NCI-H226 (cell line): ENCODE data around the gene SNX2.
"Not testable (repeated sequence)": the region's sequence is repeated elsewhere in the genome, so short reads cannot be mapped to it uniquely, and the experiment has no call there.

Experiments used
- DNase-seq: peaks from one replicate; pipeline ENCODE4 v3.0.0-alpha.2; 2015

Gene SNX2

DNA sequence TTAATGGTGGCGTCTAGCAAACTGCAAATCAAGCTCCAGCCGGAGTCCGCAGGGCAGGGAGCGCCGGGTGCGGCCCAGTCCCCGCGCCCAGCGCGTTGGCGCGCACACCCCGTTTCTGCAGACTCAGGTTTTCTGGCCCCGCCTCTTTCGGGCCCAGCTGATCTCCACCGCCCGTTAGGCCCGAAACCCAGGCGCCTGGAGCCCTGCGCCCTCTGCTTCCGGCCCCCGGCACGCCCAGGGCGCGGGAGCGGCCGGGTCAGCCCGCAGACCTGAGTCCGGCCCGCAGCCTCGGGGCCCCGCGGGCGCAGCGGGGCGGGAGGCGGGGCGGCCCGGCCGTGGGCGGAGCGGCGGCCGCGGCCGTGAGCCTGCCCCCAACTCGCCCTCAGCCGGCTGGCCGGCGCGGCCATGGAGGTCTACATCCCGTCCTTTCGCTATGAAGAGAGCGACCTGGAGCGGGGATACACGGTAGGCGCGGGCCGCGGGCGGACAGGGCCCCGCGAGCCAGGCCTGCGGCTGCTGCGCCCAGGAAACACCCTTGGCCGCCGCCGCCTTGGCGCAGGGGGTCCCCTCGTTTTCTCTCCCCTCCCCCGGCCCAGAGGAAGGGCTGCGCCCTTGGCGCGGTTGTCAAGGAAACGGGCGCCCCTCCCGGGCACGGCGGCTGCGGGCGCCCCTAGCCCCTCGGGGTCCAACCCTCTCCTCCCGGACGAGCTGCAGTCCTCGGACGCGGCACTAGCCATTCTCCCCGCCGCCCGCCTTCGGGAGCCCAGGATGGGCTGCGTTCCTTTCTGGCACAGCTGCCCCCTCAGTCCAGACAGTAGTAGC, 70.6 kb downstream of the SNX2 start, which contains the start of gene SNX24:
Gene SNX24 (plus strand): TSS at position 385 of the 822 bp plus-strand sequence. CDS start 21 bp downstream, at position 406.
- DNase-seq = peak; percentile 90

GRCh38 chr5:122846051-122846550, 71.2 kb downstream of the SNX2 start:
- peak; percentile 92 for DNase-seq

GRCh38 chr5:122847687-122848081, 72.8 kb downstream of the SNX2 start:
- DNase-seq = no peak

GRCh38 chr5:122849771-122850170, 74.9 kb downstream of the SNX2 start:
- peak; percentile 92 for DNase-seq

GRCh38 chr5:122857538-122857937, 82.7 kb downstream of the SNX2 start:
- DNase-seq = not testable (repeated sequence)

- peak; percentile 61 for DNase-seq
Measured at GRCh38 chr5:122858451-122858850, 83.6 kb downstream of the SNX2 start.

DNA sequence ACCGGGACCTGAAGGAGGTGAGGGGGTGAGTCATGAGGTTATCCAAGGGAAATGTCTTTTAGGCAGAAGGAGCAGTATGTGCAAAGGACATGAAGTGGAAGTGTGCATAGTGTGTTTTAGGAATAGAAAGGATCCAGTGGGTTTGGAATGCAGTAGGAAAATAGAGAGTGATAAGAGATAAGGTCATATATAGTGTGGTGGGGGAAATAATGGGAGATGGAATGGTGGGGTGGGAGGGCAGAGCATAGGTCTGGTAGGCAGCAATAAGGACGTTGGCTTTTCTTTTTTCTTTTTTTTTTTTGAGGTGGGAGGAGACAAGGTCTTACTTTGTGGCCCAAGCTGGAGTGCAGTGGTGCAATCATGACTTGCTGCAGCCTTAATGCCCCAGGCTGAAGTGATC, 88.4 kb downstream of the SNX2 start:
- peak; percentile 72 for DNase-seq

DNA sequence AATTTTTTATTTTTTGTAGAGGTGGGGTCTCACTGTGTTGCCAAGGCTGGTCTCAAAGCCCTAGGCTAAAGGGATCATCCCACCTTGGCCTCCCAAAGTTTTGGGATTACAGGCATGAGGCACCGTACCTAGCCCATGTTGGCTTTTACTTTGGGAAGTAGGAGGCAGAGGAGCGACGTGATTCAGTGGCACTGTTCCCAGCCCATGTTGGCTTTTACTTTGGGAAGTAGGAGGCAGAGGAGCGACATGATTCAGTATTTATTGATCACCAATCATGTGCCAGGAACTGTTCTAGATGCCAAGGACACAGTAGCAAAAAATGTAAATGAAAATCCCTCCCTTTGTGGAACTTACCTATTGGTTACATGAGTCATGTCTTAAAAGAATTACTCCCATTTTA, 88.8 kb downstream of the SNX2 start:
- DNase-seq = no peak

- DNase-seq = no peak
Measured at GRCh38 chr5:122864400-122864799, 89.5 kb downstream of the SNX2 start.

DNA sequence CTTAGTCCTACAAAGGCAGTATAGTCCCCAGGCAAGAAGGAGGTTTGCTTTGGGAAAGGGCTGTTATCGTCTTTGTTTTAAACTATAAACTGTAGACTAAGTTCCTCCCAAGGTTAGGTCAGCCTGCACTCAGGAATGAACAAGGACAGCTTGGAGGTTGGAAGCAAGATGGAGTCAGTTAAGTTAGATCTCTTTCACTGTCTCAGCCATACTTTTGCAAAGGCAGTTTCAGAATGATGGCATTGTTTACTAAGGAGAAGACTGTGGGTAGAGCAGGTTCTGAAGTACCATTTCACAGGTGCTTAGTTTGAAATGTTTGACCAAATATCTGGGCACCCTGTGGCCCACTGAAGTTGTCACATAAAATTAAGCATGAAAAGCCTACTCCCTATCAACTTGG, 90.0 kb downstream of the SNX2 start:
- no peak for DNase-seq

GRCh38 chr5:122870219-122870856, 95.5 kb downstream of the SNX2 start:
- DNase-seq = no peak

GRCh38 chr5:122871661-122872060, 96.8 kb downstream of the SNX2 start:
- DNase-seq = no peak

- DNase-seq = no peak
Measured at GRCh38 chr5:122874179-122874875, 99.4 kb downstream of the SNX2 start.

- no peak for DNase-seq
Measured at GRCh38 chr5:122877518-122877917, 102.6 kb downstream of the SNX2 start.

DNA sequence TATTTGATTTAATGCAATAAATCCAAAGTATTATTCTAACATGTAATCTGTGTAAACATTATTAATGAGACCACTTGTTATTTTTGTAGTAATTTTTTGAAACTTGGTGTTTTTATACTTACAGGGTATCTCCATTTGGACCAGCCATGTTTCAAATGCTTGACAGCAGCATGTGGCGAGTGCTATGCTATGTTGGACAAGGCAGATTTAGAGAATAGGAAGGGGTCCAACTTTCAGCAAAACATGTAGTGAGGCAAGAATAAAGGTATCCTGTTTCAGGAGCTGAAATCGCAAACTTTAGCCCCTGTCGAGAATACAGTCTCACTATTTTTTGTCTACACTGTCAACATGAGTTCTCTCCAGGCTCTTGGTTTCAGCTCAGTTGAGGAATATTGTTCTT, 104.2 kb downstream of the SNX2 start:
- DNase-seq = no peak
